Pancreas (tissue), 10 donors: ENCODE measurements around the gene FHIT. TPM values are rescaled to one million over a fixed set of nuclear protein-coding genes. Genes with fewer than 3 reads are reported as not detected.

ENCODE experiments used
- ATAC-seq, 4 donors: fragments of 200-7000 bp; cut with Tn5 transposase; one replicate each; pipeline versions ENCODE4 v1.8.0 to v1.9.1; 2020; ENCODE audit warnings: mild to moderate bottlenecking in 4 of 4, moderate library complexity in 4 of 4
- DNase-seq, 6 donors: peaks; one replicate each; pipeline ENCODE4 v3.0.0-alpha.2; 2020
- FAIRE-seq: peaks from 2 replicates; lab custom pipeline; 2012; peaks lifted over from hg19 to GRCh38; lab: Jason Lieb, UNC
- H3K27ac ChIP-seq, 4 donors: fragments of 200-600 bp; sonication (generic); 1 replicate in 3 of 4; 2 replicates in 1 of 4; pipeline versions ENCODE4 v1.5.0 to v1.8.0; 2020
- H3K27me3 ChIP-seq, 4 donors: fragments of 200-600 bp; one replicate each; pipeline ENCODE4 v1.8.0; 2021
- H3K36me3 ChIP-seq, 3 donors: fragments of 200-600 bp; sonication (generic) in 1 of 3; one replicate each; pipeline versions ENCODE4 v1.5.0 to v1.8.0; 2020 to 2021
- H3K4me1 ChIP-seq, 3 donors: fragments of 200-600 bp; one replicate each; pipeline ENCODE4 v1.8.0; 2021
- H3K4me3 ChIP-seq, 4 donors: fragments of 200-600 bp; sonication (generic) in 2 of 4; one replicate each; pipeline versions ENCODE4 v1.5.0 to v1.8.0; 2020 to 2021
- H3K9me3 ChIP-seq, 4 donors: fragments of 200-600 bp; one replicate each; pipeline ENCODE4 v1.8.0; 2021
- WGBS, 2 donors: extraction: QIAGEN DNeasy Blood & Tissue Kit; methylation state at CpG; one replicate each; pipeline ENCODE4 v1.1.7; 2013; 5-methylcytosine and 5-hydroxymethylcytosine counted together
- intact Hi-C, 3 donors: fragments of 100-400 bp; cut with DNase I; formaldehyde crosslinking; loops; one replicate each; pipeline versions ENCODE4 v1.11.1 to v1.14.2; 2022
- polyA plus RNA-seq, 2 donors: library from polyadenylated mRNA; stranded (reverse); fragments of 200-250 nt; gene quantifications; one replicate each; pipeline ENCODE4 v1.2.3, GENCODE V29; 2013
- total RNA-seq, 6 donors: library from RNA; stranded (reverse); fragmentation: NEBNext Ultra II Directional in 4 of 6; extraction: Animal tissue kit (Norgen Biotek cat#: 25700) in 4 of 6; gene quantifications; one replicate each; pipeline versions ENCODE4 v1.2.1 to v1.2.4, GENCODE V29; 2021 to 2023
- TF ChIP-seq, protein P1 (sequence below), 4 donors: fragments of 200-600 bp; sonication (generic) in 3 of 4; IDR thresholded peaks; one replicate each; pipeline versions ENCODE4 v1.5.0 to v1.8.0; 2021; ENCODE audit warnings: antibody characterized with exemption in 4 of 4
- donor health status: healthy with polysubstance abuse.
- donor health status: DM: no; HTN: no; CAD: no; lungs with moderate emphysema.
- donor health status: DM: no; HTN: no; CAD: no.
- donor health status: control.
- donor health status: control.
- donor health status: Bipolar disorder and iron deficiency.
- donor health status: DM: yes; HTN: yes; CAD: no.
- donor health status: DM: no; HTN: no; CAD: no.
- donor health status: DM: no; HTN: no; CAD: no.
- donor health status: DM: yes; HTN: yes; CAD: no.

FHIT gene
- total and polyA plus RNA-seq, 8 donors, result 4.8 to 15.7 (median 8.0) TPM

DNA sequence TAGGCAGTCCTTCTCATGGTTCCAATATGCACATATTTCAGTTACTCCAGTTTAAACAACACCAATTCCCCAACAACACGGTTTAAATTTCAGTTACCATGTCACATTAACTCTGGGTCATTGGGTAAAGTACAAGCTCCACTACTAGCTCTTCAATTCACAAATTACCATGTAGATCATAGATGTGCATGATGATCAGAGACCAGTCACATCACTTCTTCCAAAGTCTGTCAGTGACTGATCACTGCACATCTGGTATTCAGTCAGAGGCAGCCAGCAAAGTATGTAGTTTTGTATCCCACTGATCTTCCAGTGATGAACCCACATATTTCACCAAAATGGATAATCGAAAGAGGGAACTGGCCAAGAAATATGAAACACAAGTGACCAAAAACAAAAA is 1223.0 kb downstream of the FHIT start:
- DNase-seq (no peak), ATAC-seq (no peak), FAIRE-seq (no peak)
- Histone ChIP-seq H3K4me1 (peaks cover 8 to 12% (median 11%) of the 10 kb centered on the region in 3 donors), H3K27ac (no peak overlapping the region), H3K36me3 (no peaks in the 10 kb centered on the region), H3K27me3 (no peaks in the 10 kb centered on the region), H3K4me3 (no peak overlapping the region), H3K9me3 (no peaks in the 10 kb centered on the region)
- 90 to 91% methylated on average over 2 of the region's 2 CpGs for WGBS, 2 donors
- intact Hi-C loops, result no loop called here
- TF ChIP-seq, protein P1, sequence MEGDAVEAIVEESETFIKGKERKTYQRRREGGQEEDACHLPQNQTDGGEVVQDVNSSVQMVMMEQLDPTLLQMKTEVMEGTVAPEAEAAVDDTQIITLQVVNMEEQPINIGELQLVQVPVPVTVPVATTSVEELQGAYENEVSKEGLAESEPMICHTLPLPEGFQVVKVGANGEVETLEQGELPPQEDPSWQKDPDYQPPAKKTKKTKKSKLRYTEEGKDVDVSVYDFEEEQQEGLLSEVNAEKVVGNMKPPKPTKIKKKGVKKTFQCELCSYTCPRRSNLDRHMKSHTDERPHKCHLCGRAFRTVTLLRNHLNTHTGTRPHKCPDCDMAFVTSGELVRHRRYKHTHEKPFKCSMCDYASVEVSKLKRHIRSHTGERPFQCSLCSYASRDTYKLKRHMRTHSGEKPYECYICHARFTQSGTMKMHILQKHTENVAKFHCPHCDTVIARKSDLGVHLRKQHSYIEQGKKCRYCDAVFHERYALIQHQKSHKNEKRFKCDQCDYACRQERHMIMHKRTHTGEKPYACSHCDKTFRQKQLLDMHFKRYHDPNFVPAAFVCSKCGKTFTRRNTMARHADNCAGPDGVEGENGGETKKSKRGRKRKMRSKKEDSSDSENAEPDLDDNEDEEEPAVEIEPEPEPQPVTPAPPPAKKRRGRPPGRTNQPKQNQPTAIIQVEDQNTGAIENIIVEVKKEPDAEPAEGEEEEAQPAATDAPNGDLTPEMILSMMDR (IDR thresholded peaks at IDR 0.05), result no peak

DNA sequence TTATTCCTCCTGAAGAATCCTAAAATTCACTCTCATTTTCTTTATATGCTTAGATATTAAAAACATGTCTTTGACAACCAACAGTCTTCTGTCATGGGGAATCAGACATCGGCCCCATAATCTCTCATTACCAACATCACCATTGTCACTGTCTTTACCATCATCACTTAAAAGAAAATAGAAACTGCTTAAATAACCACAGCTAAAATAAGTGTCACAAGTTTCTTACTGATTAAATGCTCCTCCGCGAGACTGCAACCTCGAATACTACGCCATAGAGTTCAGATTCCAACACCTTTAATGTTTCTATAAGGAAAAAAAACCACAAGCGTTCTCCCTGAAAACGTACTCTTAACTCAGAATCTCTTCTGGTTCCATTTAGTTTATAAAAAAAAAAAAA is 1223.9 kb downstream of the FHIT start:
- TF ChIP-seq, protein P1 (IDR thresholded peaks at IDR 0.05), result no peak
- no peak for FAIRE-seq
- Histone ChIP-seq H3K4me1 (peaks cover 8 to 12% (median 11%) of the 10 kb centered on the region in 3 donors), H3K27ac (no peak overlapping the region), H3K27me3 (no peaks in the 10 kb centered on the region), H3K4me3 (no peak overlapping the region), H3K9me3 (no peaks in the 10 kb centered on the region), H3K36me3 (no peaks in the 10 kb centered on the region)
- WGBS, 2 donors, result 96 to 98% methylated on average over 7 of the region's 7 CpGs
- intact Hi-C loops, result no loop called here
- DNase-seq, result no peak
- ATAC-seq, result no peak

DNA sequence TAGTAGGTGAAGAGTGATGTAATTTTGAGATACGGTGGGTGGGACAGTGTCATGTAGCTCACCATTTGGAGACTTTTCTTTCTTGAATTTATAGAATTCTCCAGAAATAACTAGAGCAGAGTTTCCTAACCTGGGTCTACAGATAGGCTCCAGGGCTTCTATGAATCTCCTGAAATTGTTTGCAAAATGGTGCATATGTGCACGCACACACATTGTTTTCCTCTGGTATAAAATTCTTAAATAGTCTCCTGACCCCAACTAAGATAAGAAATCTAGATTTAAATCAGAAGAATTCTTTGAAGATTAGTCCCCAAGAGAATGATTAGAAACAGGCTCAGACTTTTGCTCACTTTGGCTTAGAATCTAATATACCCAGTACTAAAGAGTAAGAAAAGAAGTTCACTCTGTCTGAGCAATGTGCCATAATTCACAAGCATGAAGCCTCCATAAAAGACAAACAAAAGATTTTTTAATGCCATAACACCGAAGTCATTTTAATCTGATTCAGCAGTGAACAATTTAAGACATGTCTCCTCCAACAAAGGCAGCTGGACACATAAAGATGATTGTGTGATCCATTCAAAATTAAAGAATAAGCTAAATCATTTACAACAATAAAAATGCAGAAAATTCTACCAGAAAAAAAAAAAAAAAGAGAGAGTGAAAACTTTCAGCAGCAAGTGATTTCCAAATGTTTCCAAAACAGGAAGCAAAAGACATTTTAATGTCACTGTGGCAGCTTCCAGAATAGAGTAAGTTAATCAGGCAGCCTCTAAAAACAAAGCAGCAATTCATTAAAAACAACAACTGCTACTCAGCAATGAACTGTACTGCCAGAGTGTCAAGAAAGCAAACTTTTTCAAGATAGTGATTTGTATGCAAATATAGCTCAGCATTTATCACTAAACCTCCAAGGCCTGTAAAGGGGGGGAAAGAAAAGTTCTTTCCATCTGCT is 1225.9 kb downstream of the FHIT start:
- H3K27ac ChIP-seq, result no peak overlapping the region
- TF ChIP-seq, protein P1 (IDR thresholded peaks at IDR 0.05), result no peak
- DNase-seq (no peak), FAIRE-seq (no peak), ATAC-seq (peak in 2 of 4 donors; percentile 36 to 41)
- WGBS, 2 donors, result 68 to 74% methylated on average over 3 of the region's 3 CpGs
- intact Hi-C loops, result no loop called here
- no peaks in the 10 kb centered on the region for H3K27me3 ChIP-seq
- no peak overlapping the region for H3K4me3 ChIP-seq
- no peaks in the 10 kb centered on the region for H3K36me3 ChIP-seq
- no peaks in the 10 kb centered on the region for H3K9me3 ChIP-seq
- H3K4me1 ChIP-seq, result peaks cover 8 to 12% (median 11%) of the 10 kb centered on the region in 3 donors

DNA sequence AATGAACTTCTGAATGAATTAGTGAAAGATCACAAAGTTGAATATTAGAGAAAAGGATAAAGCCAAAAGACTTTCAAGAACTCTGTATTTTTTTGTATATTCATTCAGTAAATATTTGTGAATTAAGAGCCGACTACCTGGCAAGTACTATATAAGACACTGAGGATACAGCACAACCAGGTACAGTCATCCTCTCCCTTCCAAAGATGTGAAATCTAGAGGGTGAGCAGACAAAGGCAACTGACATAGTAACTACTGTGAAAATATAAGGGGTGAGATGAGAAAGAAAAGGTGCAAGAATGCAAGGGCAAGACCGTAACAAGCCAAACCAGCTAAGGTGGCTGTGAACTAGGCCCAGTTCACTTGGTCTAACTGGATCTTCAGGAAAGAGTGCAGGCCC is 1226.9 kb downstream of the FHIT start:
- Histone ChIP-seq H3K9me3 (no peaks in the 10 kb centered on the region), H3K4me3 (no peak overlapping the region), H3K4me1 (peaks cover 8 to 12% (median 11%) of the 10 kb centered on the region in 3 donors), H3K36me3 (no peaks in the 10 kb centered on the region), H3K27ac (no peak overlapping the region), H3K27me3 (no peaks in the 10 kb centered on the region)
- no peak for ATAC-seq
- intact Hi-C loops, result no loop called here
- WGBS, 2 donors, result 95 to 97% methylated on average over 2 of the region's 2 CpGs
- no peak for DNase-seq
- no peak for FAIRE-seq
- TF ChIP-seq, protein P1 (IDR thresholded peaks at IDR 0.05), result no peak

DNA sequence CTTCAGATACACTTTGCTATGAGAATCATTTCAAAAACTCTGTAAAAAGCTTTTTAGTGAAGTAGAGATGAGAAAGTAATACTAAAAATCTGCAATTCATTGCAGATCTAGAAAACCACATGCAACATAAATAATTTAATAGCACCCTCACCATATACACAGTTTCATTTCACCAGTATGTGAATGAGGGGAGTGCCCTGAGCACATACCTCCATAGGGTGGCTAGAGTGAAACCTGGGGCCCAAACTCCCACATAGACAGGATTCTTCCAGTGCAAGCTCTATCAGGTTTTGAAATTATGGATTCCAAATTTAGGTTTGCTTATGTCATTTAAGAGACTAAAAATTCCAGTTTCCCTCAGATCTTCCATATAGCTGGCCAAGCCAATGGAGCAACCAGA is 1228.1 kb downstream of the FHIT start:
- Histone ChIP-seq H3K27ac (no peak overlapping the region), H3K9me3 (no peaks in the 10 kb centered on the region), H3K4me3 (no peak overlapping the region), H3K4me1 (peaks cover 8 to 12% (median 11%) of the 10 kb centered on the region in 3 donors), H3K27me3 (no peaks in the 10 kb centered on the region), H3K36me3 (no peaks in the 10 kb centered on the region)
- FAIRE-seq, result no peak
- TF ChIP-seq, protein P1 (IDR thresholded peaks at IDR 0.05), result no peak
- intact Hi-C loops, result no loop called here
- no peak for DNase-seq
- ATAC-seq, result no peak
